GM21619 (cell line): ENCODE data around the gene FBXO7.

Experiments
- ATAC-seq: cut with Tn5 transposase; IDR thresholded peaks from one replicate; pipeline ENCODE4 v1.9.1; 2021; ENCODE audit not compliant: unreplicated experiment

FBXO7 gene

DNA sequence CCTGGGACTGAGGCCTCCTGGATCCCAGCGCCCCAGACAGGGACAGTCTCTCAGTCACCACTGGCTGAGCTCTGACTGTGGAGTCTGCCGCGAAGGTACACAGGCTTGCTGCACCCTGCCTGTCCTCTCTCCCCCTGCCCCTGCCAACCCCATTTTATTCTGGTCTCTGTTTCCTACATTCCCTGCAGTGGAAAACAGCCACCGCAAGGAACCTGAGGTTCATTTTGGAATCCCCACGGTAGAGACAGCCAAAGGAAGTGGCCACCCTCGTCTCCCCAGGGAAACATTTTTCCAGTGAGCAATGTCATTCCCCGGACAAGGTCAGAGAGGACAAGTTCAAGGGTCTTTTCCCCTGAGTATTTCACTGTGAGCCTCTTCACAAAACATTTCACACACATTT, 56.6 kb downstream of the FBXO7 start:
- ATAC-seq = no peak

DNA sequence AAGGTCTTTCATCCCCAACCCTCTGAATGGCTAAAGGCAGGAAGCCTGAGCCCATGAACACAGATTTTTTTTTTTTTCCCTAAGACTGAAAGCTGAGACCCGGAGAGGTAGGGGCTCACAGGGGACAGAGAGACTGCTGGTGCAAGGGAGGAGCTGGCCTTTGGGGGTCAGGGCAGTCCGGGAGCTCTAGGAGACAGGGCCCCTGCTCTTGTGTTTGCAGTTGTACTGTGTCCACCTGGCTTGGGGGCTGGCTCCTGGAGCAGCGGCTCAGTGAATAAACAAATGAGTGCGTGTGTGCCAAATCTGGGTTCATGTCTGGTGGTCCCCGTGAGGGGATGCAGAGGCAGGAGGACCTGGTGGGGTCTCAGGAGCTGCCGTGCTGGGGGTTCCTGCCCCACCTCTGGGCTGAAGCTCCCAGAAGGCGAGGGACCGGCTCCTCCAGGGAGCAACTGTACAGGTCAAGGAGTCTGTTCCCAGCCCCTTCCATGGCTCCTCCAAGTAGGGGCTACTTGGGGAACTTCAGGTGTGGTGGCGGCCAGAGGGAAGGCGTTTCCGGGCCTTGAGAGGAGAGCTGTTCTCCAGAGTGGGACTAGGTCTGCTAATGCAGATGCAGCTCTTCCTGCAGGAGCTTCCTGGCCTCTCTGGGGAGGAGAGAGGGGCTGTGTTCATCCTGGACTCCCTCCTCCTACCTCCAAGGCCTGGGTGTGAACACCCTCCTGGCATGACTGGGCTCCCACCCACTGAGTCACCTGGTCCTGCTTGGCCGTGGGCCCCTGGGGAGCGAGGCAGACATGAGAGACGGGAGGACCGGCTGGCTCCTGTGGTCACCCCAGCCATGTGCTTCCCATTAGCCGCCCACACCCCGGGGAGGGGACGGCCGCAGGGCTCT, 57.6 kb downstream of the FBXO7 start:
- ATAC-seq = no peak

DNA sequence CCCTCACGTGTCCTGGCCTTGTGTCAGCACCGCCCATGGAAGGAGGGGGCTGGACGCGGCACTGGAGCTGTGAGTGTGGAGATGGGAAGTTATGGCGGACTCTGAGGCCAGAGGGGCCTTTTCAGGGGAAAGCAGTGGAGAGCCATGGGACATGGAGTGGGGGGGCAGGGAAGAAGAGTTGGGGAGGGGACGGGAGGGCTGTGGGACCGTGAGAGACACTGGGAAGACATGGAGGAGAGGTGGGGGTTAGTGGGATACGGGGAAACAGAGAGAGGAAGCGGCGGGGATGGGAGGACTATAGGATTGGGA, 58.2 kb downstream of the FBXO7 start:
- no peak for ATAC-seq

DNA sequence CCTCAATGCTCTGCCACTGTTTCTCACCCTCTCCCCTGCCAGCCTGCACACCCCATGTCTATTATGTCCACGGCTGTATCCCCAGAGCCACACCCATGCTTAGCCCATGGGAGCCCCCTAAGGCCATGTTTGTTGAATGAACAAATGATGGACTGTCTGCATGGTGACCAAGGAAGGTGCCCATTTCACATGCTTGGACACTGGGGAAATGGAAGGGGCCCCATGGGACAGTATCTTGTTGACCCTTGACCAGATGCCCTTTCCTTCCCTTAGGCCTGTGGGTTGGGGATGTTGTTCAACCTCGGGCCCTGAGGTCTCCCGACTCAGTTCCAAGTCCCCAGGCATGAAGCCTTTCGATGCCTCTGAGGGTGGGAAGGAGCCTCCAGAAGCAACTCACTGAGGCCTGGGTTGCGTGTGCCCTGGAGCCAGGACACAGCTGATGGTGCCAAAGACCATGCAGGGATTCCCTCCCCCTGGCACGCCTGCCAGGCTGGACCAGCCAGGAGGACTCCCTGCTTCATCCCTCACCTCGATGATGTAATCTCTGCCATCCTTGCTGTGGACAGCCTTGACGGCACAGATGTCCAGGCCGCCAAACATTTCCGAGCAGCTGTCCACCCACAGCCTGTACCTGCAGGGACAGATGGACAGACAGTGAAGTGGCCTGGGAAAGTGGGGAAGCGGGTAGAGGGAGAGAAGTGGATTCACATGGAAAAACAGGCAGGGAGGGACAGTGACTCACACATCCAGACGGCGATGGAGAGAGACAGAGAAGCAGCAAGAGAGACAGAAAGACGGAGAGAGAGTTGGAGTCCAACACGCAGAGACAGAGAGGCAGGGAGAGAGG, 58.9 kb downstream of the FBXO7 start:
- no peak for ATAC-seq

DNA sequence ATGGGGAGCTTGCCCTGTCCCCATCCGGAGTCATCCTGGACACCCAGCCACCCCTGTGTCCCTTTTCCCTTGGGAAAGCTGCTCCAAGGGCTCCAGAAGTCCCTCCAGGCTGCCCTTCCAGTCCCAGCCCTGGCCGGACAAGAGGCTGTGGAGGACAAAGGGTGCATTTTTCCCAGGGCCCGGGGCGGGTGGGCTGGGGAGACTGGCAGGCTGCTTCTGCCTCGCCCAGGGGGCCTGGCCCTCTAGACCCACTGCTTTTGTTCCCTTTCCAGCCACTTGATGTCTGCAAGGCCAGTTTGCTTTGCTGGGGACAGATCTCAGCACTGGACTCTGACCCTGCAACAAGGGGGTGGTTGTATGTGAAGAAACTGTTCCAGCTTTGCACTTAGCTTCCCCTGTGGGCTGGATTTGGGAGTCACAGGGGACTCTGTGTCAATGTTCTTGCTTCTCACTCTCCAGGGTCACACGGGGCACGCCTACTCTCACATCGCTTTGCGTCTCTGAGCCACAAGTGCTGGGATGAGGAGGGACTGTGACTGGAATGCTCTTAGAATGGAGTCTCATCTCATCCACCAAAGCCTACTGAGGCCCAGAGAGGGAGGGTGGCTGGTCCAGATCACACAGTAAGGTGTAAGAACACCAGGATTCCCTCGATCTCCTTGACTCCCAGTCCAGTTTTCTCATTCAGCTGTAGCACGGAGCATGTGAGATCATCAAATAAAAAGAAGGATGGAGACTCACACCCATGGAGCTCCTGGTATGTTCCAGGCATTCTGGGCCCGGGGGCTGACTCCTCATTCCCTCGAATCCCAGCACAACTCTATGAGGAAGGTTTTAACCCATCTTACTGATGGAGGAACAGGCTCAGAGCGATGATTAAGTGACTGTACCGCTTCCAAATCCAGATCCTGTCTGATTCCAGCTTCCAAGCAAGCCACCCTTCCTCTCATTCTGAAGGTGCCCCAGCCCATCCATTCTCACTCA, 59.9 kb downstream of the FBXO7 start:
- ATAC-seq = no peak

DNA sequence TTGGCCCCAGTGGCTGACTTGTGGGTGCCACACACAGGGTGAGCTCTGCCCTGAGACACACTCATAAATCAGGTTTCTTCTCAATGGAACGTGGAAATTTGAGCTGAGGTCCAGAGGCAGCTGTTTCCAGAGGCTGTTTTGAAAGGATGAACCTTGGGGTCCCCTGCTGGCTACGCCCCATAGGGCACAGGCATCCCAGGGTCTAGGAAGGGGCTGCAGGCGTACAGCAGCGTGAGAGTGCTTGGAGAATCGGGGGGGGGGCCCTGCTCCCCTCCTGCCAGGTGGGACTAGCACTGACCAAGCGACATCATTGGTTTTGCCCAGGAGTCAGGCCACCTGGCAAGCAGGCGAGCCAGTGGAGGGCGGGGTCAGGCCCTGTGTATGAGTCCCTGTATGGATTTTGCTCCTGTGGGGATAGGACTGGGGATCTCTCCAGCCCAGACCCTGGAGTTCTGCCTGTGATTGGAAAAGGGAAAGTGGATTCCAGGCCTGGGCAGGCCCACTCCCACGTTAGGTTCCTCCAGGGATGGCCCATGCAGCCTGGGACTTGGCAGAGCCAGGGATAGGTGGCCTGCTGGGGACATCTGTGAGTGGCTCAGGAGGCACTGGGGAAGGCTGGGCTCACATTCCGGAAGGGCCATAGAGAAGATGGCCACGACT, 61.0 kb downstream of the FBXO7 start:
- no peak for ATAC-seq

DNA sequence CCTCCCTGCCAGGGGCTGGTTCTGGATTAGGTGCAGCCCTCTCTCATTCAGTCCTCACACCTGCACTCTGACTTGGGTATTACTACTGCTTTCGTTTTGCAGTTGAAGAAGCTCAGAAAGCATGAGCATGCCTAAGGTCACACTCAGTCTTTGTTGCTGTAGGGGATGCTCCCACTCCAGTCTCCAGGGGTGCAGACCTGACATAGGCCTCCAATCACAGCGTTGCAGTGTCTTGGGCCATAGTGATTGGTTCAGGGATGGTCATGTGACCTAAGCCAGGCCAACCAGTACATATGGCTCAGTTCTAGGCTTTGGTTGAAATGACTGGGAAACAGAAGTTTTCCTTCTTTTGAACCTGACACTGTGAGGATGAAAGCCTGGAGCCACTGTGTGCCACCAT, 61.7 kb downstream of the FBXO7 start:
- no peak for ATAC-seq

DNA sequence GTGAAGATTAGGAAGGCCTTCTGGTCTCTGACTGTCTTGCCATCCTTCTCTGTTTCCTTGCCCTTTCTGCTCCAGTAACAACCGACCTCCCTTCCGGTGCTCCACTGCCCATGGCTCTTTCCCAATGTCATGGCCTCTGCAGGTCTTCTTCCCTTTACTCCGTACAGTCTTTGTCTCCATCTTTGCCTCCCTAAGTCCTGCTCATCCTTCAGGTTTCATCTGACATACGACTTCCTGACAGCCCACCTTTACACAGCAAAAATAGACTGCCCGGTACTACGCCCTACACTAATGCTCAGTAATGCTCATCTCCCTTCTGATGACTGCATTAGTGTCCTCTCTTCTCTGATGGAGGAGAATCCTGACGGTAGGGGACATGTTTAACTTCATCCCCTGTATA, 63.9 kb downstream of the FBXO7 start:
- no peak for ATAC-seq

DNA sequence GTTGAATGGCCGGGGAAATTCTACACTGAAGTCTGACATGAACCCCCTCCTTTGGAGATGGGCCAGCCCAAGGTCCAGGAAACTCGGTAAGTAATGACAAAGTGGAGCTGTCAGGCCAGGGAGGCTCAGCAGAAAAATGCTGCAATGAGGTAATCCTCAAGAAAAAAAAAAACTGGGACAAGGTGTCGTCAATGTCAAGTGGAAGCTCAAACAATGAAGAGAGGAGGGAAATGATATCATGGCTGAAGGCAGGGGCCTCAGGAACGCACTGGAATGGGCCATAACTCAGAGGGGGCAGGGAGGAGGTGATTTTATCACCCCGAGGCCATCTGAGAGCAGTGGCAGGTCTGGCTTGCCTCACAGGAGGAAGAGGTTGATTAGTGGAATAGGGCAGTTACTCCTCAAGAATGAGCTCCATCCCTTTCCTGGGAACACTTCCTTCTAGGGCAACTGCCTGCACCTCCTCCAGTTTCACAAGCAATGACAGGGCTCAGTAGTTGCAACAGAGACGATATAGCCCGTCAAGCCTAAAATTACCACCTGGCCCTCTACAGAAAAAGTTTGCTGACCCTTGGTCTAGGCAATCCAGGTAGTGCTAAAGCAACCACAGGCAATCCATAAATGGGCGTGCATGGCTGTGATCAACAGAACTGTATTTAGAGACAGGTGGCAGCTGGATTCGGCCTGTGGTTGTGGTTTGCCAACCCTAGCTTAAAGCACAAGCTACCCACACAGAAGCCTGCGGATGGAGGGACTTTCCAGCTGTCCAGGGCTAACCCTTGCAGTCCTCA, 65.2 kb downstream of the FBXO7 start:
- no peak for ATAC-seq

DNA sequence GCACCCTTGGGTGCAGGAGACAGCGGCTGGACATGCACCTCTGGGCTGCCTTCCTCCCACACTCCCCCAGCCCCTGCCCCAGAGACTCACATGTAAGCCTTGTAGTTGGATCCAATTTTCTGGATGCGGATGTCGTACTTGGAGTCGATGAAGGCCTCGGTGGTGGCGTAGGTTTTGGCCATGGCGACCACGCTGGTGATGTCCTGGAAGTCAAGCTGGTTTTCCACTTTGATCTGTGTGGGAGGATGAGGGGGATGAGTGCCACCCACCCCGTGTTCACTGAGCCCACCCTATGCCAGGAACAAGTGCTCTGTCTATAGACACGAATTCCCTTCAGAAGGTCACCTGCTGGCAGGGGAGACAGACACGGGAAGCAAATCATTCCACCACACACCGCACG, 66.9 kb downstream of the FBXO7 start:
- ATAC-seq = no peak

DNA sequence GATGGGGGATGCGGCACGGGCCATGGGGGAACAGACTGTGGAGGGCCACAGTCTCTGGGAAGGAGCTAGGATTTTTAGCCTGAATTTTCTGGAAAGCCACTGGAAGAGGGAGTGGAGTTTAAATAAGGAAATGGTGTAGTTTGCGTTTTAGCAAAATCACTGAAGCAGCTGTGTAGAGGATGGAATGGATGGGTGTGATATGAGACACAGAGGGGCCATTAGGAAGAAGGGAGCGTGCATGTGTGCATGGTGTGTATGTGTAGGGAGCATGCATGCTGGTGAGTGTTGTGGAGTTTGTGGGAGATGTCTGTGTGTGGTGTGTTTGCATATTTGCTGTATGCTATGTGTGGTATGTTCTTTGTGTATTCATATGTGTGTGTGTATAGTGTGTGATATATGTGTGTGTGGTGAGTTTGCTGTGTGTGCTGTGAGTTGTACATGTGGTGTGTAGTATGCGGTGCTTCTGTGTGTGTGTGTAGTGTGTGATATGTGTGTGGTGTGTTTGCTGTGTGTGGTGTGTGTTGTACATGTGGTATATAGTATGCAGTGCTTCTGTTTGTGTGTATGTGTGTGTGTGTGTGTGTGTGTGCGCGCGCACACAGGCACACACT, 67.6 kb downstream of the FBXO7 start:
- no peak for ATAC-seq

DNA sequence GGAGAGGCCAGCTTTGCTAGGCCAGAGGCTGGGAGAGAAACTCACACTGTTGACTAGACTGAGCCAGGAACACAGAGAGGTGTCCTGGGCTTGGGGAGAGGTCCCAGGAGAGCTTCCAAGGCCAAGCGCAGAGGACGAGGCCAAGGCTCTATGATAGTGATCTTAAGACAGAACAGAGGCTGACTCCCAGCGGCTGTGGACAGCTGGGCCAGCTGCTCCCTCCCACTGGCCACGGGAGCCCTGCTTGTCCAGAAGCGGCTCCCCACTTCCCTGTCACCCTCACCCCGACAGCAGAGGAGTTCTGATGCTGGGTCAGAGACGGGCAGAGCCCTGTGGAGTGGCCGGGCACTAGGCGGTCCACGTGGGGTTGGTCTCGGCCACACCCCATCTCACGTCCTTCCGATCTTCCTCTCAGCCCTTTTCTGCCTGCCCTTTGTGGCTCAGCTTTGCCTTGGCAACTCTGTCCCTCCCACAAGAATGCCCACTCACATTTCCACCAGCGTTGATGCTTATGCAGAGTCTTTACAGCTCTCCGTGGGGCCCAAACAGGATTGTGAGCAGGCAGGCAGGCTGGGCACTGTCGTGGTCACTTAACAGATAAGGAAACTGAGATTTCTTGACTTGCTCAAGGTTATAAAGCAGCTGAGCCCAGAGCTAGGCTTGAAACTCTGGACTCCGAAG, 68.2 kb downstream of the FBXO7 start:
- ATAC-seq = no peak

DNA sequence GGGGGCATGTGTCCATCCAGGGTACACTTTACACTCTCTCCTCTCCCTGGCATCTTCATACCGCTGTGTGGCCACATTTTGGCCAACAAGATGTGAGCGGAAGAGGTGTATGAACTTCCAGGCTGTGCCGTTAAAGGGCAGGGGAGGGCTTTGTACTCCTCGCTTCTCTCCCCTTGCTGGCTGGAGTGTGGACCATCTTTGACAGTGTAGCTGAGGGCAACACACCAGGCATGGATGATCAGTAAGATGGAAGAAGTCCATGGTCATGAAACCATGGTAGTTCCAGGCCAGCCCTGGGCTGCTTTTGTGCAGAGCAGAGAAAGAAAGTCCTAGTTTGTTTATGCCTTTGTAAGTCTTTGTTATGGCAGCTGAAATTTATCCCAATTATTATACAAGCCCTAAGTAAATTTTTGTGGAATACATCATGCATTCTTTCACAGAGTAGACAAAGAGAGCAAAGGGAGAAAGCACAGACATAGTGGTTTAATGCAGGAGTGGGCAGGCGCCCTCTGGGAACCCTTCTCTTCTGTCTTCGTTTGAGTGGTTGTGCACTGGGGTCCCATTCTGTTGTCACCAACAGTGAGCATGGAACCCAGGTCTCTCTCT, 70.4 kb downstream of the FBXO7 start:
- no peak for ATAC-seq

DNA sequence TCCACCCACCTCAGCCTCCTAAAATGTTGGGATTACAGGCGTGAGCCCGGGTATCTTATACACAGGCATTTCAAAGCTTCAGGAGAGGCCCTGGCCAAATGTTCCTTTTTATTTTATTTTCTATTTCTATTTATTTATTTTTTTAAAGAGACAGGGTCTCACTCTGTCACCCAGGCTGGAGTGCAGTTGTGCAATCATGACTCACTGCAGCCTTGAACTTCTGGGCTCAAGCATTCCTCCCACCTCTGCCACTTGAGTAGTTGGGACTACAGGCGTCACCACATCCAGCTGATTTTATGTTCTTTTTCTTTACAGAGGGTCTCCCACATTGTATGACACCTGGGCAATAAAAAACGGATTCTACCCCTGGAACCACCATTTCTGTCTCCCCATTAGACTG, 71.2 kb downstream of the FBXO7 start:
- no peak for ATAC-seq

DNA sequence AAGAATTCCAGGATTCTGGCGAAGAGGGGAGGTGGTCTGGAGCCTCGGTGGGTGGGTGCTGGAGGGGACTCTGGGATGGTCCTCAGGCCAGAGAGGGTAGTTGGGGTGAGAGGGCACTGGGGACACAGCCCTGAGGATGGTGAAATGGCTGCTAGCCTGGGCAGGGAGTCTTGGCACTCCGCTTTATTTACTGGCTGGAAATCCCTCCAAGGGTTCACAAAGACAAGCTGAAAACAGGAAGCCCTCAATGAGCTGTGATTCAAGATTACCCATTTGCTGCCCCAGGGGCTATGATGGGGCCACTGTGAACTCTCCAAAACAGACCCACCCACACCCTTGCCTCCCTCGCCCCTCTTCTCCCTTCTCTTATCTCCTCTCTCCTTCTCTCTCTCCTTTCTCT, 71.9 kb downstream of the FBXO7 start:
- no peak for ATAC-seq

DNA sequence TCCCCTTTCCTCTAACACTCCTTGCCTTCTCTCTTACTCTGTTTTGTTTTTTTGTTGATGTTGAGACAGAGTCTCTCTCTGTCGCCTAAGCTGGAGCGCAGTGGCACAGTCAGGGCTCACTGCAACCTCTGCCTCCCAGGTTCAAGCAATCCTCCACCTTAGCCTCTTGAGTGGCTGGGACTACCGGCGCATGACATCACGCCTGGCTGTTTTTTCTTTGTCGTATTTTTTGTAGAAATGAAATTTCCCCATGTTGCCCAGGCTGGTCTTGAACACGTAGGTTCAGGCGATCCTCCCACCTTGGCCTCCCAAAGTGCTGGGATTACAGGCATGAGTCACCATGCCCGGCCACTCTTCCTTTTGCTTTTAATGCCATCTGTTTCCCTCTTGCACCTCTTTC, 72.3 kb downstream of the FBXO7 start:
- no peak for ATAC-seq

DNA sequence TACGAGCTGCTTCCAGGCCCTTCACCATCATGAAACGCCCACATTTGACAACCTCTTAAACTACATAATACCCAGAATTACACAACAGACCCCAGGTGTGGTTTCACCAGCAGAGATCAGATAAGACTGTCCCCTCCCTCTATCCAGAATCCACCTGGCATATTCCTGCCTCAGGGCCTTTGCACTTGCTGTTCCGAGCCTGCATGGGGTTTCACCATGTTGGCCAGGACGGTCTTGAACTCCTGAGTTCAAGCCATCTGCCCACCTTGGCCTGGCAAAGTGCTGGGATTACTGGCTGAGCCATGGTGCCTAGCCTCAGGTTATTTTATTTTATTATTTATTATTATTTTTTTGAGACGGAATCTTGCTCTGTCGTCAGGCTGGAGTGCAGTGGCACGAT, 73.4 kb downstream of the FBXO7 start:
- no peak for ATAC-seq
